Stimulated activated naive CD4-positive, alpha-beta T cell (primary cell): ENCODE measurements around the gene RNF138.
A peak's percentile ranks its signal among the peaks of the same experiment; 100 is the strongest.
"Not testable (repeated sequence)": the region's sequence is repeated elsewhere in the genome, so short reads cannot be mapped to it uniquely, and the experiment has no call there.

Experiments
- DNase-seq, 6 experiments: peaks; one replicate each; lab custom pipeline; 2025; lab: John Stamatoyannopoulos, UW

The RNF138 gene

GRCh38 chr18:32091724-32092421, at the start of gene RNF138:
RNF138 (plus strand) TSS chr18:32091874; CDS start chr18:32092777, 903 bp downstream.
- DNase-seq: peak; percentile 82 to 91 (median 83)

GRCh38 chr18:32042337-32042736, 49.3 kb upstream of the RNF138 start:
- DNase-seq: no peak

DNA sequence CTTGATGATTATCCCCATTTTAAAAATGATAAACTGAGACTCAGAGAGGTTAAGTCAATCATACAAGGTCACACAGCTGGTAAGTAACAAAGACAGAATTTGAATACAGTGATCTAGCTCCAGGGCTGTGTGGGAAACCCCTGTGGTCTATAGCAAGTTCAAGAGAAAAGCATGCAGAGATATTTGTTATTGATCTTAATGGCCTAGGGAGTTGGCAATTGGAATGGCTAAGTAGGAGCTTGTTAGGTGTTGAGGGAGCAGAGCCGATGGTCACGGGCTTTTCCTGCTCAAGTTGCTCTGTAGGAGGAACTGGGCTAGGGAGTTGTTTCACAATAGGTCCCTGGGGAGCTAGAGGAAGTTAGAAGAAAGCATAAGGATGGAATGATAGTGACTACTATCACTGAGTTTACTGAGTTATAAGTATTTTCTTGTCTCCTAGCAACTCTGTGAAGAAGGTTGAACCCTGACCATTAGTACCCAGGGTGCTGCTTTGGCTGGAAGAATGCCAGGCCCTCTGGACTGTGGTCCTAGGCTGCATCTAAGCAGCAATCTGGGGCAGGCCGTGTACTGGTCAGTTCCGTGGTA, 43.1 kb upstream of the RNF138 start:
- DNase-seq: no peak

- peak in 3 of 6 experiments; percentile 7 to 15 (median 11) for DNase-seq
Observed at GRCh38 chr18:32049393-32050171, 42.1 kb upstream of the RNF138 start.

DNA sequence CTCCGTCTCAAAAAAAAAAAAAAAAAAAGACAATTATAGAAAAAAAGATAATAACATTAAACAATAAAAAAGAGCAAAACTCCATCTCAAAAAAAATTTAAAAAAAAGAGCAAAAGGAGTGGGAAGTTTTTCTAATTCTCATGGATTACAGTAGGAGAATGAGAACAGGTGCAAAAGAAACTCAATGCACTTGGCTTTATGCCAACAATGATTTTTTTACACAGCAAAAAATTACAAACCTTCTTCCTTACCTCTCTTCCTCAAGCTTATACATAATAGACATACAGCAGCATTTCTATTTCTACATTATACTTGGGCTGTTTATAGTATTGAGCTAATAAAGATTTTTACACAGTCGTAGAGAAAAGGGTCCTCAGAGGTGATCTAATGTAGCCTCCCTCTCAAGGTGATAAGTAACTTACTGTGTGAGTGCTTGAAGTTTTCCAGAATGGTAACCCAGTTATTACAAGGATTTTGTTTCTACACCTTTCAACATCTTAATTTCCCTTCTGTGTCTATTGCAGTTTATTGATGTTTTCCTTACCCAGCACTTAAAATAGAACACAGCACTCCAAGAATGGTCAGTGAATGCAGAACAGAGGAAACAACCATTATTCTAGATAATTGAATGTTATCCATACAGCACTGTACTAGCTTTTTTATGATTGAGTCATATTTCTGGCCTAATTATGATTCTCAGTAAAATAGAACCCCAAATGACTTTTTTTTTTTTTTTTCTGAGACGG, 34.9 kb upstream of the RNF138 start:
- peak in 1 of 6 experiments; percentile 16 for DNase-seq

GRCh38 chr18:32057624-32058165, 34.0 kb upstream of the RNF138 start:
- no peak for DNase-seq

DNA sequence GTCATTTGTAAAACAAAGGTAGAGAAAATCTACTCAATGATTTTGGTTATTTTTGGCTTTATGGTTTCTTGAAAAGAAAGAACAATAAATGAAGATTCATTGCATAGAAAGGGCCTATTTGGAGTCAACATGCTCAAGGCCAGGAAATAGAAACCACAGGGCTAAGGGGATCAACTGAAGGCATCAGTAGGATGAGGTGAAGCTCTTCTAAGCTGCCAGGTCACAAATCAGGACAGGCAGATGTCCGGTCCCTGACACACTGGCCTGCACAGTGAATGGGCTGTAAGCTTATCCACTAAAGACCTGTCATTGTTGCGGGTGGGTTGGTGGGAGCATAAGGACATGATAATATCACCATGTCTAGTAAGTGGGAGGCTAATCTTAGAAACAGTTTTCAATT, 31.6 kb upstream of the RNF138 start:
- DNase-seq: no peak

GRCh38 chr18:32067375-32068167, 24.1 kb upstream of the RNF138 start:
- DNase-seq: no peak

DNA sequence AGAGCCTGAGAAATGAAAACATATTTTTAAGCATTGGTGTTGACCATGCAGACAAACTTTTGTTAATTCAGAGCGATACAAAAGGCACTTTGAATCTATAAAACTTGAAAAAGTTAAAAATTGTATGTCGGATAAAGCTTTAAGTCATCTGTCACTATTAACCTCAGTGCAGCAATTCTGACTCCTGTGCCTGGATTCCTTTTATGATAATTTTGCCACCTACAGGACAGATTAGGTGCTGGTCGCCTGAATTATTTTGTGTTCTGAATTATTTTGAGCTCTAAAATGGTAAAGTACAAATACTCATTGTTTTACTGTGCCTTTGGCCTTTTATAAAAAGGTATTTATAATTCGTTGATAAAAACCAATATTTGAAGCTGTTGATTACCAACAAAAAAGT, 19.4 kb upstream of the RNF138 start:
- DNase-seq: peak in 3 of 6 experiments; percentile 23 to 46 (median 24)

DNA sequence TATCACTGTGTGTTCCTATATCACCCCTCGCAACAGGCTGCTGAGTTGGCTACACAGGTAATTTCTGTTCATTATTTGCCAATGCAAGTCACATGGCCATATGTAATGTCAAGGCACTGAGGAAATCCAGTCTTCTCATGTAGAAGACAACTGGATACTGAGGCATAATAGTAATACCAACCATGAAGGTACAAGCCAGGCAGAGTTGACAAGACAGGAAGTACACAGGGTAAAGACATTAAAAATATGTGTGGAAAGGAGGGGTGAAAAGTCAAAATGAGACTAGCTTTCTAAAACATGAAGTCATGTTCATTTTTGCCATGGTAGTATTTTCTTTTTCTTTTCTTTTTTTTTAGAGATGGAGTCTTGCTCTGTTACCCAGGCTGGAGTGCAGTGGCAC, 17.5 kb upstream of the RNF138 start:
- DNase-seq: no peak

DNA sequence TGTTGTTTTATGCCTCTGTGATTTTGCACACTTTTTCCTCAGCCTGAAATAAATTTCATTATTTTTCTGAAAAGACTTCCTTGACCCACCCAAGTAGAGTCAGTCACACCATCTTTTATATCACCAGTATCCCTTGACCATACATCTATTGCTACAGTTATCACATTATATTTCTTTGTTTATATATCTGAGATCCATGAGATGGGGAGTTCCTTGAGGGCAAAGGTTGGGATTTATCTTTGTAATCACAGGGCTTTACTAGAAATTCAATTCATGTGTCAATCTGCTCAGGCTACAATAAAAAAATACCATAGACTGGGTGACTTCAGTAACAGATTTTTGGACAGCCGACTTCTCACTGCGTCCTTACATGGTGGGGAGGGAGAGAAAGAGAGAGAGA, 12.8 kb upstream of the RNF138 start:
- no peak for DNase-seq

GRCh38 chr18:32081881-32082280, 9.8 kb upstream of the RNF138 start:
- DNase-seq: no peak

DNA sequence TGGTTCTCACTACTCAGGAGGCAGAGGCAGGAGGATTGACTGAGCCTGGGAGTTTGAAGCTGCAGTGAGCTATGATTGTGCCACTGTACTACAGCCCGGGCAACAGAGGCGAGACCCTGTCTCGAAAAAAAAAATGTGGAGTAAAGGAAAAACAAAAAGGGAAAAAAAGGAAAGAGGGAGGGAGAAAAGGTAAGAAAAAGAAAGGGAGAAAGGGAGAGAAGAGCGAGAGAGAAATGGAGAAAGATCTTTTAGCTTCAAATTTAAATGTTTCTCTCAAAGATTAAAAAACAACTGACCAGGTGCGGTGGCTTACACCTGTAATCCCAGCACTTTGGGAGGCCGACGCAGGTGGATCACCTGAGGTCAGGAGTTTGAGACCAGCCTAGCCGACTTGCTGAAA, 7.9 kb upstream of the RNF138 start:
- DNase-seq: no peak

DNA sequence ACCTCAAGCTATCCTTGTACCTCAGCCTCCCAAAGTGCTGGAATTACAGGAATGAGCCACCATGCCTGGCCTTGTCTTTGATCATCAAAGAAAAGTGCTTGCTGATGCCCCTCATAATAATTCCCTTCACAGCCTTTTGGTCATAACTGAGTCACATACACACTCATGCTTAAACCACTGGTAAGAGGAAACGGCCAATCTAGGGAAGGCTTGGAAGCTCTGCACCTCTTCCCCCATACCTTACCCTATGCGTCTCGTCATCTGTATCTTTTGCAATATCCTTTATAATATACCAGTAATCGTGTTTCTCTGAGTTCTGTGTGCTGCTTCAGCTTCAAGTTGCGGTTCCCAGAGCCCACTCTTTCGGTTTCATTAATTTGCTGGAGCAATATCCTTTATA, 4.8 kb upstream of the RNF138 start:
- DNase-seq: no peak

- DNase-seq: not testable (repeated sequence)
Observed at GRCh38 chr18:32090831-32091230, 843 bp upstream of the RNF138 start.

DNA sequence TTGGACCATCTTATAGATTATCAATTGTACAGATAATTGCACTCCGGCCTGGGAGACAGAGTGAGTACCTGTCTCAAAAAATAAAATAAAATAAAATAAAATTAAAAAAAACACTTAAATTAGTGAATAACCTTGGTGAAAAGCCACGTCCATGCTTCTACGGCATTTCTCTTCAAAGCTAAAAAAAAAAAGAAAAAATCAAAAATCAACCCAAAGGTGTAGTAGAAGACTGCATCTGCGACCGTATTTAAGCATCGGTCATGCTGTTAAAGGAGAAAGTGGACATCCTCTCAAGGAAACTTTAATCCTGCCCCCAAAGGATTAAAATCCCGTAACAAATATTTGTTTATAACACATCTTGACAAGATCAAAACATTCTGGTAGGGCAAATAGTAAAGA, 350 bp upstream of the RNF138 start:
- no peak for DNase-seq

- DNase-seq: peak; percentile 98 to 99 (median 99)
Observed at GRCh38 chr18:32092422-32093101, 888 bp downstream of the RNF138 start.

DNA sequence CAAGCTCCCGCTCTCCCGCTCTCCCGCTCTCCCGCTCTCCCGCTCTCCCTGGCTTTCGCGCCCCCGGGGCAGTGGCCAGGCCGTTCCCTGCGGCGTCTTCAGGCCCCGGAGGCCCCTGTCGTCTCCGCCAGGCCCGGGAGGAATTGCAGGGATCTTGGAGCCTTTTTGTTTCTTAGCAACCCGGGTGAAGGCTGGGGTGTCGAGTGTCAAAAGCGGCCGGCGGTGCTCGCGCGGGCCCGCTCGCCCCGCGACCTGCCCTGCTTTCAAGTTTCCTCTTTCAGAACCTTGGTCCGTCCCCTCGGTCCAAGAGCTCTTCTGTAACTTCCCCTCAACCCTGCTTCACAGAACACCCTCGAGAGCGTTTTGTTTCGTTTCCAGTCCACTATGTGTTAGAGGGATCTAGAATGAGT, 1.4 kb downstream of the RNF138 start:
- DNase-seq: peak in 5 of 6 experiments; percentile 24 to 68 (median 31)

DNA sequence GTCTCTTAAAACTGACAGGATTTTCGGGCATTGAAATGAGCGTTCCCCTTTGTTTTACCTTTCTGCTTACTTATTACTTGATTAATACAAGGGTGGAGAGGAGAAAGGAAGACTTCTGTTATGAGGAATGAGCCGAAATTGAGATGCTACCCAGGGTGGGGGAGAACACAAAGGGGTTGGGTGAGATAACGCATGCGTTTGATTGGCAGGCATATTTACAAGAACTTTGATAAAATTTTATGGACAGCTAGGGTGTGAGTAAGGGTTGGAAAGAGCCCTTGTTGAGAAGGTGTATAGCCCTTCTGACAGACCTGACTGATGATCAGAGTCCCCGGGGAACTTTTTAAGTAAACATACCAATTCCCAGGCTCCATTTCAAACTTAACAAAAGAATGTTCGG, 1.8 kb downstream of the RNF138 start:
- DNase-seq: peak in 3 of 6 experiments; percentile 5 to 53 (median 20)

- peak in 1 of 6 experiments; percentile 20 for DNase-seq
Observed at GRCh38 chr18:32095192-32095899, 3.7 kb downstream of the RNF138 start.
